HG03196 (cell line): ENCODE measurements around the gene NDST1.

Experiments used
- ATAC-seq: cut with Tn5 transposase; IDR thresholded peaks from one replicate; pipeline ENCODE4 v1.9.1; 2021; ENCODE audit not compliant: unreplicated experiment

The NDST1 gene

GRCh38 chr5:150601491-150602345 is 93.8 kb downstream of the NDST1 start:
- ATAC-seq: no peak

GRCh38 chr5:150603052-150603451 is 95.1 kb downstream of the NDST1 start:
- ATAC-seq: no peak

GRCh38 chr5:150603491-150603890 is 95.6 kb downstream of the NDST1 start:
- no peak for ATAC-seq

GRCh38 chr5:150604010-150604409 is 96.1 kb downstream of the NDST1 start:
- ATAC-seq: no peak

GRCh38 chr5:150604894-150605440 is 97.0 kb downstream of the NDST1 start:
- no peak for ATAC-seq

GRCh38 chr5:150605546-150605945 is 97.6 kb downstream of the NDST1 start:
- no peak for ATAC-seq

- no peak for ATAC-seq
These were observed 98.5 kb downstream of the NDST1 start for GRCh38 chr5:150606476-150606875.

GRCh38 chr5:150607105-150607504 is 99.2 kb downstream of the NDST1 start:
- no peak for ATAC-seq
